Activated naive CD4-positive, alpha-beta T cell treated with anti-CD3 and anti-CD28 coated beads, Interleukin-2, amount 50 U/mL, for 72 hours (primary cell): ENCODE data around the gene HES2. TPM values are rescaled to one million over a fixed set of nuclear protein-coding genes. Genes with fewer than 3 reads are reported as not detected.
"Not testable (repeated sequence)": the region's sequence is repeated elsewhere in the genome, so short reads cannot be mapped to it uniquely, and the experiment has no call there.

ENCODE experiments used
- ATAC-seq, 2 donors: fragments of 150-1000 bp; cut with Tn5 transposase; 2 replicates each; pipeline ENCODE4 v1.10.0; 2021; ENCODE audit warnings: mild to moderate bottlenecking in 2 of 2, moderate library complexity in 2 of 2
- DNase-seq, 2 donors: peaks; one replicate each; pipeline ENCODE4 v3.0.0; 2021 to 2022; ENCODE audit warnings: low spot score in 2 of 2
- H3K27ac Mint-ChIP-seq, 2 donors: one replicate each; pipeline ENCODE4 v1.8.0; 2022; ENCODE audit warnings: mild to moderate bottlenecking in 2 of 2, mixed read lengths in 2 of 2
- H3K36me3 Mint-ChIP-seq, 2 donors: one replicate each; pipeline ENCODE4 v1.8.0; 2022; ENCODE audit warnings: mixed read lengths in 2 of 2
- H3K9me3 Mint-ChIP-seq, 2 donors: one replicate each; pipeline ENCODE4 v1.8.0; 2022; ENCODE audit warnings: mixed read lengths in 2 of 2
- total RNA-seq, 2 donors: library from RNA; stranded (reverse); gene quantifications; one replicate each; pipeline ENCODE4 v1.2.3, GENCODE V29; 2022

The HES2 gene
- total RNA-seq, 2 donors from 2014 or later: 0.35 to 1.1 TPM

DNA sequence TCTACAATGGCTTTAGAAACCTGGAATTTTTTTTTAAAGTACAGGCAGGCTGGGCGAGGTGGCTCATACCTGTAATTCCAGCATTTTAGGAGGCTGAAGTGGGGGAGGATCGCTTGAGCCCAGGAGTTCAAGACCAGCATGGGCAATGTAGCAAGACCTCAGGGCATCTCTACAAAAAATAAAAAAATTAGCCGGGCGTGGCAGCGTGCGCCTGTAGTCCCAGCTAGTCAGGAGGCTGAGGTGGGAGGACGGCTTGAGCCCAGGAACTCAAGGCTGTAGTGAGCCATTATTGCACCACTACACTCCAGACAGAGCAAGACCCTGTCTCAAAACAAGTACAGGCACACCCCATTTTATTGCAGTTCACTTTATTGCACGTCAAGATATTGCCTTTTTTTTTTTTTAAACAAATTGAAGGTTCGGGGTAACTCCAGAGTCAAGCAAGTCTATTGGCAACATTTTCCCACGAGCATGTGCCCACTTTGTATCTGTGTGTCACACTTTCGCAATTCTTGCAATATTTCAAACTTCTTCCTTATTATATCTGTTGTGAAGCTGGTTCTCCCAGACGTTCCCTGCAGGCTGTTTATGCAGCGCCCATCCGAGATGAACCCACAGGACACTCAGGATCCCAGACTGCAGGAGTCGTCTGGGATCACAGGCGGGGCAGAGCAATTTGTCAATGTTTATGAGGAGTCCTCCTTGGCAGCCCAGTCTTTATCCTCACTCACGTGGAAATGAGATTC is 4.7 kb downstream of the HES2 start:
- ATAC-seq (no peak), DNase-seq (no peak)
- Mint-ChIP-seq H3K27ac (peak overlapping the region in 1 of 2 donors; percentile 97), H3K36me3 (peaks cover 0 to 4% of the 10 kb centered on the region in 2 donors), H3K9me3 (no peaks in the 10 kb centered on the region)

DNA sequence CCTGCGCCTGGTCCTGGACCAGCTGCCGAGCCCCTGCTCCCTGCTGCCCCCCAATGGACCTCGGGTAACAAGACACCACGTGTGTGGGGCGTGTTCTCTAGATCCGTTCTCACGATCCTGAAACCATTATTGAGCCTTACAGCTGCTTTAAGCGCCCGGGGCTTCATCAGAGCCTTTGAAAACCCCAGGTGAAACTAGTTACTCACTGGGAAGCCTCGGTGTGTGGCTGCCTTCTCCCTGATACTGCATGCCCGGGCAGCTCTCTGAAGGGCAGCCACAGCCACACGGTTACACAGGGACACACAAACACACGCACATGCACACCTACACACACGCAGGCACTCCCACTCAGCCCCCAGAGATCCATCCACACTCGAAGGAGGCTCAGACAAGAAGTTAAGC is 5.3 kb downstream of the HES2 start:
- Mint-ChIP-seq H3K27ac (peak overlapping the region in 1 of 2 donors; percentile 97), H3K36me3 (peaks cover 0 to 4% of the 10 kb centered on the region in 2 donors), H3K9me3 (no peaks in the 10 kb centered on the region)
- DNase-seq (peak; percentile 54 to 82), ATAC-seq (peak; percentile 93 to 98)

DNA sequence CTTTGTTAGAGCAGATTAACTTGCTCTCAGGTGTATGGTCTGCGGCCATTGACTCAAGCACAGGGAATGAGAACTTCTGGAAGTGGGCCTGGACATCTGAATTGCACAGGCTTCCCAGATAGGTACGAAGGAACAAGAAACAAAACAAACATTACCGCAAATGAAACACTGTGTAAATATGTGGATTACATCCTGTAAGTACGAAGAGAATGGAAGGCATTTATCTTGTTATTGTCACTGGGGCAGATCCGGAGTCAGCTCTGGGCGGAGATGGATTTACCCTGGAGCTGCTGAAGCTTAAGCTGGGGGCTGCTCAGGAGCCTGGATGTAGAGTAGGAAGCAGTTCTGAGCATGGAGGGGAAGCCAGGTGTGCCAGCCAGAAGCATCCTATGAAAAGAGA is 6.8 kb downstream of the HES2 start:
- H3K9me3 Mint-ChIP-seq: no peaks in the 10 kb centered on the region
- peak overlapping the region in 1 of 2 donors; percentile 97 for H3K27ac Mint-ChIP-seq
- ATAC-seq (no peak), DNase-seq (no peak)
- peaks cover 0 to 4% of the 10 kb centered on the region in 2 donors for H3K36me3 Mint-ChIP-seq

DNA sequence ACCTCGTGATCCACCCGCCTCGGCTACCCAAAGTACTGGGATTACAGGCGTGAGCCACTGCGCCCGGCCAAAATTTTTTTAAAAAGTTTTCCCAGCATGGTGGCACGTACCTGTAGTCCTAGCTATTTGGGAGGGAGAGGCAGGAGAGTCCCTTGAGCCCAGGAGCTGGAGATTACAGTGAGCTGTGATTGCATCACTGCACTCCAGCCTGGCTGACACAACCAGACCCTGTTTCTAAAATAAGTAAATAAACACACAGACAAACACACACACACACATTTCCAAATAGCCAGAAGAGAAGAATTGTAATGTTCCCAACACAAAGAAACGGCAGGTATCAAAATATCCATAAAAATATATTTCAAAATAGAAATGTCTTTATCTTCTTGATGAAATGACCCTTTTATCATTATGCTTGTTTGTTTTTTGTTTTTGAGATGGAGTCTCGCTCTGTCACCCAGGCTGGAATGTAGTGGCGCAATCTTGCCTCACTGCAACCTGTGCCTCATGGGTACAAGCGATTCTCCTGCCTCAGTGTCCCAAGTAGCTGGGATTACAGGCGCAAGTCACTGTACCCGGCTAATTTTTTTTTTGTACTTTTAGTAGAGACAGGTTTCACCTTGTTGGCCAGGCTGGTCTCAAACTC is 9.3 kb downstream of the HES2 start:
- no peak overlapping the region for H3K27ac Mint-ChIP-seq
- peaks cover 0 to 4% of the 10 kb centered on the region in 2 donors for H3K36me3 Mint-ChIP-seq
- no peaks in the 10 kb centered on the region for H3K9me3 Mint-ChIP-seq
- no peak for ATAC-seq
- DNase-seq: no peak

DNA sequence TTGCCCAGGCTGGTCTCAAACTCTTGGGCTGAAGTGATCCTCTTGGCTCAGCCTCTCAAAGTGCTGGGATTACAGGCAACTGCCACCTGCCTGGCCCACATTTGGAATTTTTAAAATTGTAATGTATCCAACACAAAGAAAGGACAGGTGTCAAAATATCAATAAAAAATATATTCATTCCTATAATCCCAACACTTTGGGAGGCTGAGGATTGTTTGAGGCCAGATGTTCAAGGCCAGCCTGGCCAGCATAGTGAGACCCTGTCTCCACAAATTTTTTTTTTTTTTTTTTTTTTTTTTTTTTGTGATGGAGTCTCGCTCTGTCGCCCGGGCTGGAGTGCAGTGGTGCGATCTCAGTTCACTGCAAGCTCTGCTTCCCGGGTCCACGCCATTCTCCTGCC is 10.0 kb downstream of the HES2 start:
- H3K9me3 Mint-ChIP-seq: no peaks in the 10 kb centered on the region
- ATAC-seq: no peak
- H3K36me3 Mint-ChIP-seq: peaks cover 0 to 4% of the 10 kb centered on the region in 2 donors
- no peak for DNase-seq
- no peak overlapping the region for H3K27ac Mint-ChIP-seq

DNA sequence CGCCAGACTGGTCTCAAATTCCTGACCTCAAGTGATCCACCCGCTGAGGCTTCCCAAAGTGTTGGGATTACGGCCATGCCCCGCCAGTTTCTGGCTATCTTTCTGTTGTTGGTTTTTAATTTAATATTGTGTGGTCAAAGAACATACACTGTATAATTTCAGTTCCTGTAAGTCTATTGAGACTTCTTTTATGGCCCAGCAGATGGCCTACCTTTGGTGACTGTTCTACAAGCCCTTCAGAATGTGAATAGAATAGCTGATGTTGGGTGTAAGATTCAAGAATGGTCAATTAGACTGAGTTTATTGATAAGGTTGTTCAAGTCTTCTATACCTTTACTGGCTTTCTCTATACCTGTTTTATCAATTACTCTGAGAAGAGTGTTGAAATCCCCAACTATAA is 10.7 kb downstream of the HES2 start:
- ATAC-seq (no peak), DNase-seq (no peak)
- H3K27ac Mint-ChIP-seq: no peak overlapping the region
- H3K36me3 Mint-ChIP-seq: no peaks in the 10 kb centered on the region
- no peaks in the 10 kb centered on the region for H3K9me3 Mint-ChIP-seq

DNA sequence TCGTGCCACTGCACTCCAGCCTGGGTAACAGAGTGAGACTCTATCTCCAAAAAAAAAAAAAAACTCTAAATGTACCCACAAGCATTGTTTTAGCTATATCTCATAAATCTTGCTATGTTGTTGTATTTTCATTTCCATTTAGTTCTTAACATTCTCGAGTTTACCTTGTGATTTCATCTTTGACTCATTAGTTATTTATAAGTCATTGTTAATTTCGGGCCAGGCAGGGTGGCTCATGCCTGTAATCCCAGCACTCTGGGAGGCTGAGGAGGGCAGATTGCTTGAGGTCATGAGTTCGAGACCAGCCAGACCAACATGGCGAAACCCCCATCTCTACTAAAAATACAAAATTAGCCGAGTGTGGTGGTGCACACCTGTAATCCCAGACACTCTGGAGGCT is 11.7 kb downstream of the HES2 start:
- ATAC-seq (no peak), DNase-seq (no peak)
- Mint-ChIP-seq H3K36me3 (no peaks in the 10 kb centered on the region), H3K9me3 (no peaks in the 10 kb centered on the region), H3K27ac (no peak overlapping the region)

DNA sequence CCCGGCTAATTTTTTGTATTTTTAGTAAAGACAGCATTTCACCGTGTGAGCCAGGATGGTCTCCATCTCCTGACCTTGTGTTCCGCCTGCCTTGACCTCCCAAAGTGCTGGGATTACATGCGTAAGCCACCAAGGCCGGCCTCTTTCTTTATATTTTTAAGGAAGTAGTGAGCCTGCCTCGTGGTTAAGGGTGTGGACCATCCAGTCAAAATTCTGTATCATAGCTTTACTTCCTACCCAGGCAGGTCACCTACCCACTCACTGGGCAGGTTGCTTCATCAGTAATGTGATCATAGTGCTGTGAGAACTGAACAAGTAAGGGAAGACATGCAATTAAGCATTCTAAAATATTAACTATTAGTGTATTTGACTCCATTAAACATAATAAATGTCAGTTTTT is 18.0 kb downstream of the HES2 start:
- no peak for DNase-seq
- no peaks in the 10 kb centered on the region for H3K9me3 Mint-ChIP-seq

DNA sequence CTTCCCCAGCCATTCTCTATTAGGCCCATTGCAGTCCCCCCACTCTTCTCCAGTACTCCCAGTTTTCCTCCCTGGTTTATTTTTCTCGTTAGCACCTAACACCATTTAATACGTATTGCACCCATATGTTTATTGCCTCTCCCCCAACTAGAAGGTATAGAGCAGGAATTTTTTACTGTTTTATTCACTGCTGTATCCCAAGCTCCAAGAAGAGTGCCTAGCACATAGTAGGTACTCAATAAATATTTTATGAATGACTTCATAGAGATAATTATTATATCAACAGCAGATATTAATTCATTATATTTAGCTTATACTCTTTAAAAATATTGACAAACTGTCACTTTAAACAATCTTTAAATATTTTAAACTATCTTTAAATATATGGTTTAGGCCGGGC is 20.4 kb downstream of the HES2 start:
- H3K9me3 Mint-ChIP-seq: no peaks in the 10 kb centered on the region
- DNase-seq: no peak
- no peaks in the 10 kb centered on the region for H3K36me3 Mint-ChIP-seq
- no peak overlapping the region for H3K27ac Mint-ChIP-seq
- no peak for ATAC-seq

More for the DNA sequence above, 18.0 kb downstream of the HES2 start:
- H3K27ac Mint-ChIP-seq: no peak overlapping the region
- ATAC-seq: no peak
- no peaks in the 10 kb centered on the region for H3K36me3 Mint-ChIP-seq

DNA sequence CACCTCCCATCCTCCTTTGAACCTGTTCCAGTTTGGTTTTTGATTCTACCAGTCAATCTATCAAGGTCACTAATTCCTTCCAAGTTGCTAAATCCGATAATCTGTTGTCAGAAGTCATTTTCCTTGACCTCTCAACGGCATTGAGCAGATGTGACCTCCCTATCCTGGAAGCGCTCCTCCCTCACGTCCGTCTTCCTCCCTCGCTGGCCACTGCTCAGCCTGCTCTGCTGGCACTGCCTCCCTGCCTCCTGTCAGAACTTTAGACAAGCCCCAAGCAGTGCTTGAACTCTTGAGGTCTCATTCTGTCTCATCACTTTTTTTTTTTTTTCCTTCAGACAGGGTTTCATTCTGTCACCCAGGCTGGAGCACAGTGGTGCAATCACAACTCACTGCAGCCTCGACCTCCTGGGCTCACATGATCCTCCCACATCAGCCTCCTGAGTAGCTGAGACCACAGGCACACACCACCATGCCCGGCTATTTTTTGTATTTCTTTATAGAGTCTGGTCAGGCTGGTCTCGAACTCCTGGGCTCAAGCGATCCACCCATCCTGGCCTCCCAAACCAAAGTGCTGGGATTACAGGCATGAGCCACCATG is 21.8 kb downstream of the HES2 start:
- no peak for ATAC-seq
- DNase-seq: no peak
- peak overlapping the region; percentile 13 to 59 for H3K27ac Mint-ChIP-seq
- H3K9me3 Mint-ChIP-seq: no peaks in the 10 kb centered on the region
- H3K36me3 Mint-ChIP-seq: no peaks in the 10 kb centered on the region

DNA sequence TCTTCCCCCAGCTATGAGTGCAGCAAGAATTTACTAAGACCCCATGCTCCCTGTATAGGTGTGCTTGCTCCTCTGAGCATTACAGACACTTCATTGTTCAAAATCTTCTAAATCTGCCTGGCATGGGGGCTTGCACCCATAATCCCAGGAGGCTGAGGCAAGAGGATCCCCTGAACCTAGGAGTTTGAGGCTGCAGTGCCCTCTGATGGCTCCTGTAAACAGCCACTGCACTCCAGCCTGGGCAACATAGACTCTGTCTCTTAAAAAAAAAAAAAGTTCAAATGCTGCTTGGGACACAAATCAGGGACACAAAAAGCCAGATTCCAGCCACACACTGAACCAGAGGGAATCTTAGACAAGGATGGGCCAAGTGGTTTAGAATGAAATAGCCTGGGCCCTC is 22.7 kb downstream of the HES2 start:
- H3K9me3 Mint-ChIP-seq: no peaks in the 10 kb centered on the region
- ATAC-seq (no peak), DNase-seq (no peak)
- H3K27ac Mint-ChIP-seq: peak overlapping the region; percentile 5 to 11
- peaks cover 0 to 4% of the 10 kb centered on the region in 2 donors for H3K36me3 Mint-ChIP-seq

DNA sequence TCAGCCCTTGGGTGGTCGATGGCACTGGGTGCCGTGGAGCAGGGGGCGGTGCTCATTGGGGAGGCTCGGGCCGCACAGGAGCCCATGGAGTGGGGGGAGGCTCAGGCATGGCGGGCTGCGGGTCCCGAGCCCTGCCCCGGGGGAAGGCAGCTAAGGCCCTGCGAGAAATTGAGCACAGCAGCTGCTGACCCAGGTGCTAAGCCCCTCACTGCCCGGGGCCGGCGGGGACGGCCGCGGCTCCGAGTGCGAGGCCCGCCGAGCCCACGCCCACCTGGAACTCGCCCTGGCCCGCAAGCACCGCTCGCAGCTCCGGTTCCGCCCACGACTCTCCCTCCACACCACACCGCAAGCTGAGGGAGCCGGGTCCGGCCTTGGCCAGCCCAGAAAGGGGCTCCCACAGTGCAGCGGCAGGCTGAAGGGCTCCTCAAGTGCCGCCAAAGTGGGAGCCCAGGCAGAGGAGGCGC is 23.9 kb downstream of the HES2 start:
- not testable (repeated sequence) for H3K27ac Mint-ChIP-seq, ATAC-seq, H3K9me3 Mint-ChIP-seq, H3K36me3 Mint-ChIP-seq, DNase-seq

DNA sequence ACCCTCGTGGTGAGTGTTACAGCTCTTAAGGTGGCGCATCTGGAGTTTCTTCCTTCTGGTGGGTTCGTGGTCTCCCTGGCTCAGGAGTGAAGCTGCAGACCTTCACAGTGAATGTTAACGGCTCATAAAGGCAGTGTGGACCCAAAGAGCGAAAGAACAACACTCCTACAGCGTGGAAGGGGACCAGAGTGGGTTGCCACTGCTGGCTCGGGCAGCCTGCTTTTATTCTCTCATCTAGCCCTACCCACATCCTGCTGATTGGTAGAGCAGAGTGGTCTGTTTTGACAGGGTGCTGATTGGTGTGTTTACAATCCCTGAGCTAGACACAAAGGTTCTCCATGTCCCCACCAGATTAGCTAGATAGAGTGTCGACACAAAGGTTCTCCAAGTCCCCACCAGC is 24.6 kb downstream of the HES2 start:
- not testable (repeated sequence) for H3K36me3 Mint-ChIP-seq, ATAC-seq, H3K9me3 Mint-ChIP-seq, DNase-seq
- H3K27ac Mint-ChIP-seq: peak overlapping the region in 1 of 2 donors; percentile 35

DNA sequence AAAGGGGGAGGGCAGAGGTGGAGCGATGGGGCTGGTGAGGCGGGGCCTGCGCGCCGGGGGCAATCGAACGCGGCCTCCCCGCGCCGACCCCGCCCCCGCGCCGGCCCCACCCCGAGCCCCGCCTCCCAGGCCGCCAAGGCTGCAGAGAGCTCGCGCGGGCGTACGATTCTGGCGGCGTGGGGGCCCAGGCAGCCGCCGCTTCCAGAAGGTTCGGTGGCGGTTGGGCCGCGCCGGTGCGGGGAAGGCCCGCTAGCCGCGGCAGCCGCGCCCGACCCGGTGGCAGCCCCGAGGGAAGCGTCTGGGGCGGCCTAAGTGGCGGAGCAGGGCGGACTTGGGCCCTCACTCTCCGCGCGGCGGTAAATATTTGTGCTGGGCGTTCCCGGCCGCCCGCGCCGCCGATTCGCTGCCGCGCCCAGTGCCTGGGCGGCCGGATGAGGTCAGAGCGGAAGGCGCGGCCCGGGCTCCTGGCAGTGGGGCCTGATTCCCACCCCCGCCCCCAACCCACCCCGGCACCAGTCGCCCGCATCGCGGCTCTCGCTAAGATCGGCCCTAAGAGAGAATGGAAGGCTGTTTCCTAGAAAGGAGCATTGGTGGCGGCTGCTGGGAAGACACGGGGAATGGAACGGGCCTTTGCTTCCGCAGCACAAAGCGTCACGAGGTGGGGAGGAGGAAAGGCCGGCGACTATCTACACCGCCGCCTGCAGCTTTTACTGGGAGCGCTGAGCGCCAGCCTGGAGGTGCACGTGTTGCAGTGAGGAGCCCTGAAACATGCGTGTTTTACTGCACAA is 26.1 kb downstream of the HES2 start, which contains the start of gene ACOT7:
Gene ACOT7, minus strand, starts transcription at position 368 of the 788 bp plus-strand sequence. CDS start 368 bp downstream, outside the sequence.
- DNase-seq (peak; percentile 91 to 93), ATAC-seq (peak; percentile 90)
- H3K9me3 Mint-ChIP-seq: no peaks in the 10 kb centered on the region
- peak within 1 kb of the TSS; percentile 78 to 97 for H3K27ac Mint-ChIP-seq
- peaks cover 0 to 4% of the 10 kb centered on the region in 2 donors for H3K36me3 Mint-ChIP-seq

DNA sequence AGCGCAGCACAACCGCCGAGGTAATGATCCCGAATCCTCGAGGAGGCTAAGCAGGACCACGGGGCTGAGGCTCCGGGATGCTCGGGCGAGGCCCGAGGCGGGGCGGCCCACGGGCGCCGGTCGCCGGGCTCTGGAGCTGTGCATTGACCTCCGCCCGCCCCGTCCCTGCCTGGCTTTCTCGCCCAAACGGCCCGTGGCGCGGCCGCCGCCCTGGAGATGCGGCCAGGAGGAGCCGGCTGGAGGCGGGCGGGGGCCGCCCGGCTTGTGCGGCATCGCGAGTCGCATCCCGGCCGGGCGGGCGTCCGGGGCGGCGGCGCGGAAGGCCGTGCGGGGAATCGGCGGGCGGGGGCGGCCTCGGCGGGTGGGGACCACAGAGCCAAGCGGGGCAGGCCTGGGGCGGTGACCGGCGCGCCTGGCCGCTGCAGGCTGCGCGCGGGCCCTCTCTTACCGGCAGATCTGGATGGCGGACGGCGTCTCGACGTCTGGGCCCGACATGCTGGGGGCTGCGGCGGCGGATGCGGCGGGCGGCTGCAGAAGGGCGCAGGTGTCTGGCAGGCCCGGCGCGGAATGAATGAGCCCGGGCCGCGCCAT is 26.8 kb downstream of the HES2 start:
- no peak for ATAC-seq
- peak overlapping the region; percentile 78 to 94 for H3K27ac Mint-ChIP-seq
- peaks cover 0 to 4% of the 10 kb centered on the region in 2 donors for H3K36me3 Mint-ChIP-seq
- peak in 1 of 2 donors; percentile 67 for DNase-seq
- H3K9me3 Mint-ChIP-seq: no peaks in the 10 kb centered on the region
